ENCODE data around the gene PTPN13.

The PTPN13 gene

DNA sequence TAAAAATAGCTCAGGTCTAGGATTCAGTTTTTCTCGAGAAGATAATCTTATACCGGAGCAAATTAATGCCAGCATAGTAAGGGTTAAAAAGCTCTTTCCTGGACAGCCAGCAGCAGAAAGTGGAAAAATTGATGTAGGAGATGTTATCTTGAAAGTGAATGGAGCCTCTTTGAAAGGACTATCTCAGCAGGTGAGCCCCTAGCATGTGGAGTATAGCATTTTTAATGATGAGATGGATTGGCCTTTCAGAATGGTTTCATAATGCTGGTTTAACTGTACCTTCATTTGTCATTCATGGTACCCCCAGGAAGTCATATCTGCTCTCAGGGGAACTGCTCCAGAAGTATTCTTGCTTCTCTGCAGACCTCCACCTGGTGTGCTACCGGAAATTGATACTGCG lies 175.7 kb downstream of the PTPN13 start:
- no peak overlapping the region for H3K4me2 ChIP-seq (ENCODE audit: insufficient read depth, low read length)
- no peaks in the 10 kb centered on the region for H3K36me3 ChIP-seq (ENCODE audit: insufficient read depth, low read length)
- no peak overlapping the region for H2AFZ ChIP-seq (ENCODE audit: low read depth, low read length)
- ATAC-seq (ENCODE audit: insufficient read depth, low read depth) (no peak), DNase-seq (no peak)
- H3K4me3 ChIP-seq (ENCODE audit: low read depth in 1 of 2, low read length in 2 of 2), result no peak overlapping the region
- H3K27me3 ChIP-seq (ENCODE audit: insufficient read depth, low read length, poor library complexity), result no peaks in the 10 kb centered on the region
- H3K9ac ChIP-seq (ENCODE audit: low read depth, low read length), result no peak overlapping the region
- TF ChIP-seq, protein P1, sequence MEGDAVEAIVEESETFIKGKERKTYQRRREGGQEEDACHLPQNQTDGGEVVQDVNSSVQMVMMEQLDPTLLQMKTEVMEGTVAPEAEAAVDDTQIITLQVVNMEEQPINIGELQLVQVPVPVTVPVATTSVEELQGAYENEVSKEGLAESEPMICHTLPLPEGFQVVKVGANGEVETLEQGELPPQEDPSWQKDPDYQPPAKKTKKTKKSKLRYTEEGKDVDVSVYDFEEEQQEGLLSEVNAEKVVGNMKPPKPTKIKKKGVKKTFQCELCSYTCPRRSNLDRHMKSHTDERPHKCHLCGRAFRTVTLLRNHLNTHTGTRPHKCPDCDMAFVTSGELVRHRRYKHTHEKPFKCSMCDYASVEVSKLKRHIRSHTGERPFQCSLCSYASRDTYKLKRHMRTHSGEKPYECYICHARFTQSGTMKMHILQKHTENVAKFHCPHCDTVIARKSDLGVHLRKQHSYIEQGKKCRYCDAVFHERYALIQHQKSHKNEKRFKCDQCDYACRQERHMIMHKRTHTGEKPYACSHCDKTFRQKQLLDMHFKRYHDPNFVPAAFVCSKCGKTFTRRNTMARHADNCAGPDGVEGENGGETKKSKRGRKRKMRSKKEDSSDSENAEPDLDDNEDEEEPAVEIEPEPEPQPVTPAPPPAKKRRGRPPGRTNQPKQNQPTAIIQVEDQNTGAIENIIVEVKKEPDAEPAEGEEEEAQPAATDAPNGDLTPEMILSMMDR (IDR thresholded peaks at IDR 0.05; ENCODE audit: borderline replicate concordance, extremely low read depth, low read length, poor library complexity, severe bottlenecking), result no peak
- TF ChIP-seq EZH2 (IDR thresholded peaks at IDR 0.05; ENCODE audit: borderline replicate concordance, low read depth, low read length, severe bottlenecking), result no peak
- H4K20me1 ChIP-seq (ENCODE audit: insufficient read depth, low read length), result no peaks in the 10 kb centered on the region
- no peaks in the 10 kb centered on the region for H3K4me1 ChIP-seq (ENCODE audit: insufficient read depth, low read length)
- no peaks in the 10 kb centered on the region for H3K9me3 ChIP-seq (ENCODE audit: insufficient read depth, low read length, severe bottlenecking)
- no peaks in the 10 kb centered on the region for H3K79me2 ChIP-seq (ENCODE audit: insufficient read depth, low read length)
- H3K27ac ChIP-seq (ENCODE audit: low read length), result no peak overlapping the region

DNA sequence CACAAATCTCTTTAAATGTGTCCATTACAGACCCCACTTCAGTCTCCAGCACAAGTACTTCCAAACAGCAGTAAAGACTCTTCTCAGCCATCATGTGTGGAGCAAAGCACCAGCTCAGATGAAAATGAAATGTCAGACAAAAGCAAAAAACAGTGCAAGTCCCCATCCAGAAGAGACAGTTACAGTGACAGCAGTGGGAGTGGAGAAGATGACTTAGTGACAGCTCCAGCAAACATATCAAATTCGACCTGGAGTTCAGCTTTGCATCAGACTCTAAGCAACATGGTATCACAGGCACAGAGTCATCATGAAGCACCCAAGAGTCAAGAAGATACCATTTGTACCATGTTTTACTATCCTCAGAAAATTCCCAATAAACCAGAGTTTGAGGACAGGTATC lies 177.0 kb downstream of the PTPN13 start:
- TF ChIP-seq EZH2 (IDR thresholded peaks at IDR 0.05; ENCODE audit: borderline replicate concordance, low read depth, low read length, severe bottlenecking), result no peak
- TF ChIP-seq, protein P1 (IDR thresholded peaks at IDR 0.05; ENCODE audit: borderline replicate concordance, extremely low read depth, low read length, poor library complexity, severe bottlenecking), result no peak
- Histone ChIP-seq H4K20me1 (ENCODE audit: insufficient read depth, low read length) (no peaks in the 10 kb centered on the region), H3K79me2 (ENCODE audit: insufficient read depth, low read length) (no peaks in the 10 kb centered on the region), H3K4me2 (ENCODE audit: insufficient read depth, low read length) (no peak overlapping the region), H3K4me3 (ENCODE audit: low read depth in 1 of 2, low read length in 2 of 2) (no peak overlapping the region), H3K36me3 (ENCODE audit: insufficient read depth, low read length) (no peaks in the 10 kb centered on the region), H3K27me3 (ENCODE audit: insufficient read depth, low read length, poor library complexity) (no peaks in the 10 kb centered on the region), H3K27ac (ENCODE audit: low read length) (no peak overlapping the region), H2AFZ (ENCODE audit: low read depth, low read length) (no peak overlapping the region), H3K4me1 (ENCODE audit: insufficient read depth, low read length) (no peaks in the 10 kb centered on the region), H3K9me3 (ENCODE audit: insufficient read depth, low read length, severe bottlenecking) (no peaks in the 10 kb centered on the region), H3K9ac (ENCODE audit: low read depth, low read length) (no peak overlapping the region)
- no peak for DNase-seq
- ATAC-seq (ENCODE audit: insufficient read depth, low read depth), result no peak

DNA sequence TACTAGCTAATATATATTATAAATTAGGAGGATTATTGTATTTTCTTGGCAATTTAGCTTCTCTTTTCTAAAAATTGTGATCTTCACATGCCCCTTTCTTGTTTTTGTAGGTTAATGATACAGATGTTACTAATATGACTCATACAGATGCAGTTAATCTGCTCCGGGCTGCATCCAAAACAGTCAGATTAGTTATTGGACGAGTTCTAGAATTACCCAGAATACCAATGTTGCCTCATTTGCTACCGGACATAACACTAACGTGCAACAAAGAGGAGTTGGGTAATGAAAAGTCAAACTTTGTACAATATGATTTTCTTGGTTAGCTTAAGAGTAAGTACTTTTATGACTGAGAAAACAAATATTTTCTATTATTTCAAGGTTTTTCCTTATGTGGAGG lies 180.9 kb downstream of the PTPN13 start:
- Histone ChIP-seq H3K4me3 (ENCODE audit: low read depth in 1 of 2, low read length in 2 of 2) (no peak overlapping the region), H3K36me3 (ENCODE audit: insufficient read depth, low read length) (no peaks in the 10 kb centered on the region), H3K27ac (ENCODE audit: low read length) (no peak overlapping the region), H3K79me2 (ENCODE audit: insufficient read depth, low read length) (no peaks in the 10 kb centered on the region), H3K9ac (ENCODE audit: low read depth, low read length) (no peak overlapping the region), H3K4me1 (ENCODE audit: insufficient read depth, low read length) (no peaks in the 10 kb centered on the region), H4K20me1 (ENCODE audit: insufficient read depth, low read length) (no peaks in the 10 kb centered on the region), H3K27me3 (ENCODE audit: insufficient read depth, low read length, poor library complexity) (no peaks in the 10 kb centered on the region), H3K9me3 (ENCODE audit: insufficient read depth, low read length, severe bottlenecking) (no peaks in the 10 kb centered on the region), H3K4me2 (ENCODE audit: insufficient read depth, low read length) (no peak overlapping the region), H2AFZ (ENCODE audit: low read depth, low read length) (no peak overlapping the region)
- ATAC-seq (ENCODE audit: insufficient read depth, low read depth) (no peak), DNase-seq (no peak)
- TF ChIP-seq EZH2 (IDR thresholded peaks at IDR 0.05; ENCODE audit: borderline replicate concordance, low read depth, low read length, severe bottlenecking), result no peak
- TF ChIP-seq, protein P1 (IDR thresholded peaks at IDR 0.05; ENCODE audit: borderline replicate concordance, extremely low read depth, low read length, poor library complexity, severe bottlenecking), result no peak

DNA sequence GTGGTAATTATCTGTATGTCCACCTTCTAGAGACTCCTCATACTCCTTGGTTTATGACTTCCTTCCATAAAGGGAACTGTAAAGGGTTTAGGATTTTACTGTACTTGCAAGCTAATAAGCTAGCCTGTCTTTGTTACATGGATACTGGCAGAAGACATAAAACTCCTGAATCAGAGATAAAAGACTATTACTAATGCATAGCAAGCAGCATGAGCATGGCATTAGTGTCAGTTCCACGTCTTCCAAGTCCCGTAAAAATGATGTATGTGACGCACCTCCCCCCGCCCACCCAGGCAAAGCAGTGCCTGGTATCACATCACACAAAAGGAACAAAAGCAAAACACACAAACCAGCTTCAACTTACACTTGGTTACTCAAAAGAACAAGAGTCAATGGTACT lies 184.1 kb downstream of the PTPN13 start:
- DNase-seq, result no peak

More for the DNA sequence above, 184.1 kb downstream of the PTPN13 start:
- TF ChIP-seq EZH2 (IDR thresholded peaks at IDR 0.05; ENCODE audit: borderline replicate concordance, low read depth, low read length, severe bottlenecking), result no peak
- TF ChIP-seq, protein P1 (IDR thresholded peaks at IDR 0.05; ENCODE audit: borderline replicate concordance, extremely low read depth, low read length, poor library complexity, severe bottlenecking), result no peak
- Histone ChIP-seq H3K27ac (ENCODE audit: low read length) (no peak overlapping the region), H3K9me3 (ENCODE audit: insufficient read depth, low read length, severe bottlenecking) (no peaks in the 10 kb centered on the region), H3K36me3 (ENCODE audit: insufficient read depth, low read length) (no peaks in the 10 kb centered on the region), H3K4me3 (ENCODE audit: low read depth in 1 of 2, low read length in 2 of 2) (no peak overlapping the region), H4K20me1 (ENCODE audit: insufficient read depth, low read length) (no peaks in the 10 kb centered on the region), H3K27me3 (ENCODE audit: insufficient read depth, low read length, poor library complexity) (no peaks in the 10 kb centered on the region), H3K4me2 (ENCODE audit: insufficient read depth, low read length) (no peak overlapping the region), H3K79me2 (ENCODE audit: insufficient read depth, low read length) (no peaks in the 10 kb centered on the region), H3K4me1 (ENCODE audit: insufficient read depth, low read length) (no peaks in the 10 kb centered on the region), H3K9ac (ENCODE audit: low read depth, low read length) (no peak overlapping the region), H2AFZ (ENCODE audit: low read depth, low read length) (no peak overlapping the region)
- ATAC-seq (ENCODE audit: insufficient read depth, low read depth), result no peak
